T-helper 17 cell (primary cell): ENCODE results near the gene ACP1. TPM values are rescaled to one million over a fixed set of nuclear protein-coding genes. Genes with fewer than 3 reads are reported as not detected.

Source experiments
- ATAC-seq: fragments of 150-1000 bp; cut with Tn5 transposase; 2 replicates; pipeline ENCODE4 v1.10.0; 2021; ENCODE audit warnings: mild to moderate bottlenecking, moderate library complexity
- DNase-seq, 3 donors: peaks; one replicate each; pipeline versions ENCODE4 v3.0.0 to v3.0.0-alpha.2; 2020 to 2021
- H3K9me3 ChIP-seq: one replicate; pipeline ENCODE4 v1.7.0; 2013; ENCODE audit warnings: low read length, mild to moderate bottlenecking; ENCODE audit not compliant: control insufficient read depth, poor library complexity, severe bottlenecking
- H3K27ac Mint-ChIP-seq: one replicate; pipeline ENCODE4 v1.8.0; 2022; ENCODE audit warnings: mild to moderate bottlenecking, moderate library complexity, mixed read lengths
- H3K27me3 Mint-ChIP-seq: one replicate; pipeline ENCODE4 v1.8.0; 2022; ENCODE audit warnings: mixed read lengths
- H3K36me3 Mint-ChIP-seq: one replicate; pipeline ENCODE4 v1.8.0; 2022; ENCODE audit warnings: low read depth, mixed read lengths
- H3K4me1 Mint-ChIP-seq: one replicate; pipeline ENCODE4 v1.8.0; 2022; ENCODE audit warnings: mild to moderate bottlenecking, mixed read lengths
- H3K4me3 Mint-ChIP-seq: one replicate; pipeline ENCODE4 v1.8.0; 2022; ENCODE audit warnings: mild to moderate bottlenecking, moderate library complexity, mixed read lengths
- total RNA-seq, 4 donors: library from RNA in 2 of 4; stranded (reverse) in 2 of 4; gene quantifications; one replicate each; pipeline ENCODE4 v1.2.3 and lab custom pipeline; 2022 to 2026

Gene ACP1
- total RNA-seq, 2 donors from 2014 or later, result 71.2 to 87.2 TPM

DNA sequence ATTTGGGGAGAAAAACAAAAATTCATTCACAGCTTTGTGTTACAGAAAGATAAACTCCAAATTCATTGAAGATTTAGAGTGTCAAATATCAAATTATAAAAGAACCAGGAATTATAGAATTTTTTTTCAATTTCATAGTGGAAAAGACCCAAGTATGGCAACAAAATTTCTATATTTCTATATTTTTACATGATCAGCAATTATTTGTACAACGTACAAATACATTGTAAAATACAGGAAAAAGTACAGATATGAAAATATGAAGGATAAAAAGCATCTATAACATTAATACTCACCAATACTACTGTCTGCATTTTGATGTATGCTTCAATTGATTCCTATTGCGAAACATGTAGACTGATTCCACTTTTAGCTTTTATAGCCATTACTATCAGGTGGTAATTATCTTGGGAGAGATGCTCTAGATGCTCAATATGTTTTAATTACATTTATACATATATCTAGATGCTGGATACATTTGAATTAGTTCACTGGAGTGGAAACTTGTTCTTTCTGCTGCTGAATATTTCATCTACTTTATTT lies 4.9 kb upstream of the ACP1 start:
- Mint-ChIP-seq H3K4me3 (no peak overlapping the region), H3K27ac (no peak overlapping the region), H3K4me1 (peaks cover 7% of the 10 kb centered on the region), H3K36me3 (no peaks in the 10 kb centered on the region), H3K27me3 (no peaks in the 10 kb centered on the region)
- ATAC-seq (no peak), DNase-seq (no peak)
- H3K9me3 ChIP-seq, result peaks cover 3% of the 10 kb centered on the region

DNA sequence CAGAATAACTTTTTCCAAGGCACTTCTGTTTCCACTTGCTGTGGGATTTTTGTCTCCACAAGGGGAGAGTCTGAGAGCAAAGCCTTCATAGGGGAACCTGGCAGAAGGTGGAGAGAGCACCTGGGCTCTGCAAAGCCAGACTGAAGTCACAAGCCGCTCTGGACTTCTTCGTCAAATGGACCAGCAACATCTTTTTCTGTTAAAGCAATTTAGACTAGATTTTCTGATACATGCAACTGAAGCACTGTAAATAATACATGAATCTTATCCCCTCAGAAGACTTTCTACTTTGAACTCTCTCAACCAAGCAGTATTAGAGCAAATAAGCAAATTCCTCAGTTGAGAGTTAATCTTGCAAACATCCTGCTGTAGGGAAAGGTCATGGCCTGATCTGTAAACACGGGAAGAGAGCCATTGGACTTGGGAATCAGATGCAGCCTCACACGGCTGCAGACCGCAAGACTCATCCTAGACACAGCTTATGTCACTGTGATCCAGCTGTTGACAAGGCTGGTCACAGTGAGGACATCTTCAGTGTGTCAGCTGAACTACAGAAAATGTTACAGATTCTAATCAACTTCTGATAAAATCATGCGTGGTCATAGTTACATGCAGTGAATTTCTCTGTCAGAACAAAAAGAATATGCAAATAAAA lies 4.1 kb upstream of the ACP1 start:
- Mint-ChIP-seq H3K36me3 (no peaks in the 10 kb centered on the region), H3K27me3 (no peaks in the 10 kb centered on the region), H3K27ac (no peak overlapping the region), H3K4me3 (no peak overlapping the region), H3K4me1 (peaks cover 7% of the 10 kb centered on the region)
- H3K9me3 ChIP-seq, result peaks cover 3% of the 10 kb centered on the region
- no peak for DNase-seq
- ATAC-seq, result no peak

DNA sequence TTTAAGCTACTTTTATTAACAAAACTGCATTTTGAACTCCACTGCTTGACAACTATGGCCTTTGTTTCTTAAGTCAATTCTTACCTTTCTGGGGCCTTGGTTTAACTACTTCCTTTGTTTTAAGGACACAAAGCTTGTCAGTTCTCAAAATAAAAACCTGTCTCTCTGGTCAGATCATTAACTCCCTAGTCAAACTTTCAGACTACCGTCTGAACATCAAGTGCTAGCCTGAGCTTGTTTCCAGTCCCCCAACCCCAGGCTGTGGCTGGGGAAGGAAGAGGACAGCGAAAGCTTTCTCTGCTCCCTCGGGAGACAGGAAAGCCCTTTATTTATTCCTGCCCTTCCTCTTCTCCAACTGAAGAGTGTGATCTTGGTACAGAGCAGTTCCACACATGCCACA lies 2.6 kb upstream of the ACP1 start:
- peaks cover 12% of the 10 kb centered on the region for H3K4me1 Mint-ChIP-seq
- no peaks in the 10 kb centered on the region for H3K36me3 Mint-ChIP-seq
- DNase-seq (no peak), ATAC-seq (no peak)
- no peaks in the 10 kb centered on the region for H3K27me3 Mint-ChIP-seq
- peak overlapping the region; percentile 19 for H3K4me3 Mint-ChIP-seq
- peaks cover 3% of the 10 kb centered on the region for H3K9me3 ChIP-seq
- peak overlapping the region; percentile 90 for H3K27ac Mint-ChIP-seq

DNA sequence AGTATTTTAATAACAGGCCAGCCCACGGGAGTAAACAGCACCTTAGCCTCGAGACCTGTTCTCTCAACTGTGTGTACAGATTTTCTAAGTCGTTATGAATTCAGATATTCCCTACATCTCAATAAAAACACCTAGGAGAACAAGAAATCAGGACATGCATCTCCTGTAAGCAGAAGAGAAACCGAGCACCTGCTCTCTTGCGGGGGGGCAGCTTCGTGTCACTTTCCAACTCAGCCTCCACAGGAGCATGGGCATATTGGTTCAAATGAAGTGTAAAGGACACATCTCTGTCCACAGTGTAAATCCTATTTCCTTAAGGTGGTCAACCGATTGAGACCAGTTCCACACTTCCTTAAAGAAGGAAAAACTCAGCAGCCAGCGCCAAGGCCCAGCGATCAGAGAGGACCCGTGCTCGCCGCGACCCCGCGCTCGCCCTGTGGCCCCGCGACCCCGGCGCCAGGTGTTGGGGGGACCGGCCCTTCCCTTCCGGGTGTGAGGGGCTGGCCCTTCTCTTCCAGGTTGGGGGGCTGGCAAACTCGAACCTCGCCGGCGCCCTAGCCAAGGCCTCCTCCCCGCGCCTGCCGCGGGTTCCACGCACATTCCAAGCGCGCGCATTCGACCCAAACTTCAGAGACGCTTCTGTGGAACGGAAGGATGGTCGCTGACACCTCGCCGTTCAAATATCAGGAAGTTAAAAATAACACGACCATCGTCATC lies 1.6 kb upstream of the ACP1 start:
- Mint-ChIP-seq H3K27me3 (no peaks in the 10 kb centered on the region), H3K4me1 (peaks cover 15% of the 10 kb centered on the region), H3K4me3 (peak overlapping the region; percentile 92), H3K36me3 (no peaks in the 10 kb centered on the region), H3K27ac (peak overlapping the region; percentile 90)
- no peak for ATAC-seq
- H3K9me3 ChIP-seq, result no peaks in the 10 kb centered on the region
- DNase-seq, result peak in 1 of 3 donors; percentile 15

DNA sequence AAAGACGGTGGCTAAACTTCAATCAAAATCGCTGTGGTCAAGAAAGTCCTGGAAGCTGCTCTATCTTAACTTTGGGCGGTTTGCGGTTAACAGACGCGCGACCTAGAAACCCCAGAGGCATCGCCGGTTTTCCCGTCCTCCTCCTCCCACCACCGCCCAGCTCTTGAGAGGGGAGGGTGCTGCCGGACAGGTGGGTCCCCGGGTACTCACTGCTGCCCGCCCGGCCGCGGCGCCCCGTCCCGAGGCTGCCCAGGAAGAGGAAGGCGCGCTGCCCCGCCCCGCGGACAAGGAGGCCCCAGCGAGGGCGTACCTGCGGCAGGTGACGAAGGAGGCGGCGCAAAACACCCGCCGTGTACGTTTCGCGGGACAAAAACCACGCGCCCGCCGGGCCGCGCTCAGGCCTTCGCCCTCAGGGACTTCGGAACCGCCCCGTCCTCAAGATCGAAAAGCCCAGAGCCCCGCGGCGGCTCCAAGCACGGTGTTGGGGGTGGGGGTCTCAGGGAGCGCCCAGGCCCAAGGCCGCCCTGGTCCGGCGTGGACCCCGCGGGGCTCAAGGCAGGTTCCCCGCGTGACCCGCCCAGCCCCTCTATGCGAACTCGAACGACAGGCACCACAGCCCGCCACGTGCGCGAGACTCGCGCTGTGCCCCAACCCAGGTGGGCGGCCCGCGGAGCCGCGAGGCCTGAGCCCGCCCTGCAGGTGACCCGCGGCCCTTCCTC lies 814 bp upstream of the ACP1 start, which contains the start of gene SH3YL1:
SH3YL1 (minus strand) TSS at position 259 of the 719 bp plus-strand sequence; CDS start at position 211, 48 bp downstream.
- DNase-seq (peak; percentile 47 to 61 (median 59)), ATAC-seq (peak; percentile 46)
- Mint-ChIP-seq H3K36me3 (no peaks in the 10 kb centered on the region), H3K4me3 (peak within 1 kb of the TSS; percentile 92), H3K4me1 (peaks cover 18% of the 10 kb centered on the region), H3K27me3 (no peaks in the 10 kb centered on the region), H3K27ac (peak within 1 kb of the TSS; percentile 90)
- H3K9me3 ChIP-seq, result no peaks in the 10 kb centered on the region

DNA sequence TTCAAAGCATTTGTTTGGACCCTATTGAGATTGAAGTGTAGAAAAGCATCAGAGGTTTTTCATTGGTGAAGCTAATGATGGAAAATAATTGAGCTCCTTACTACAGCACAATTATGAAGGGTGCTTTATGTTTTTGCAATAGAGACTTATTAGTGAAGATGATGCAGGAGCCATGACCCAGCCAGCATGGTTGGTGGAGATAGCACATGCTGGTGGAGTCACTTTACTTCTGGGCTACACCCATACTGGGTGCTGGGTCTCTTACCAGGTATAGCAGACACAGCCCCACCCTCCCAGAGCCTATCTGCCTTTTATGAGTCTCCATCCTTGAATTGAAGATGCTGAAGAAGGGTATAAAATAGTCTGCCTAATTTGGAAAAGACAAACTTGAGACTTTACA lies 3.6 kb downstream of the ACP1 start:
- DNase-seq, result no peak
- no peaks in the 10 kb centered on the region for H3K27me3 Mint-ChIP-seq
- H3K4me3 Mint-ChIP-seq, result no peak overlapping the region
- H3K4me1 Mint-ChIP-seq, result peaks cover 38% of the 10 kb centered on the region
- H3K9me3 ChIP-seq, result no peaks in the 10 kb centered on the region
- ATAC-seq, result no peak
- H3K36me3 Mint-ChIP-seq, result peaks cover 7% of the 10 kb centered on the region
- no peak overlapping the region for H3K27ac Mint-ChIP-seq

DNA sequence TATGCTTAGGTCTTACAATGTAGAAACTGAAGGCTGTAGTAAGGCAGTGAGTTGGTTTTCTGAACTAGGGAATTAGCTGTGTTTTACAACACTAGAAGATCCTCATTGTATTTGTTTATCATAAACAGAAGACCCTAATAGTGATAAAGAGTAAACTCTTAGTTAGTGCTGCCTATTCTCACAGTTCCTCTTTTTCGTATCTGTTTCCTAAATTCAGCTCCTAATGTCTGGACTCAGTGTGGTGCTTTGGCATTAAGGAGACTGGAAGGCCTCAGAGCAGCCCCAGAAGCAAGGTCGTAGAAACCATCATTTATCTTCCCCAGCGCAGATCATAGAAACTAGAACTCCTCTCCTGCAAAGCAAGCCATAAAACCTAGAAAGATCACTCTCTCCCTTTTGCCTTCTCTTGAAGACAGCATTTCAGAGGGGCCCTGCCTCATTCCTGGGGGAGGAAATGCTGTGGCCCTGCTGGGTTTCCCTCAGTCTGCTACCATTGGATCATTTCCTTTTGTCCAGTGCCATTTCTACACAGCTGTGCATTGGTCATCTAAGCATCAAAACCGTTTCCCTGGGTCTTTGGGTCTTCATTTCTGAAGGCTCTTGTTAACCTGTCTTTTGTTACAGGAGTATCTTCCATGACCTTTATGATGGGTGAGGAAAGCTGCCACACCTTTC lies 4.7 kb downstream of the ACP1 start:
- H3K27ac Mint-ChIP-seq, result no peak overlapping the region
- no peak overlapping the region for H3K4me3 Mint-ChIP-seq
- H3K36me3 Mint-ChIP-seq, result peaks cover 9% of the 10 kb centered on the region
- H3K9me3 ChIP-seq, result no peaks in the 10 kb centered on the region
- ATAC-seq, result no peak
- H3K27me3 Mint-ChIP-seq, result no peaks in the 10 kb centered on the region
- peaks cover 36% of the 10 kb centered on the region for H3K4me1 Mint-ChIP-seq
- DNase-seq, result no peak

DNA sequence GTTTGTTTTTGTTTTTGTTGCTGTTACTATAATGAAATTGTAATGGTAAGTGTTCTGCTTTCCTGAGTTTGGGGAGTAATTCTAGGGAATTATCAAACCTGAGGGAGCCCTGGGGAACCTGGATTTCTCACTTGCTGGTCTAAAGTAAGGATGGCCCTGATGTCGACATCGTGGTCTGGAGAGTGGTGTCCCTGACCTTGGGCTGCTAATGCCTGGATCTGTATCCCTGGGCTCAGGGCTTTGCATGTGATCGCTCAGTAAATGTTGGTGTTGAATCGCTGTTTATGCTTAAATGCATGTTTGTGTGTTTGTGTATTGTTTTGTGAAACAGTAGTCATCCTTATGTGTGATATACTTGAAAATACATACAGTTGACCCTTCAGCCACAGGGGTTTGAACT lies 6.1 kb downstream of the ACP1 start:
- Mint-ChIP-seq H3K4me1 (peaks cover 32% of the 10 kb centered on the region), H3K4me3 (no peak overlapping the region), H3K27ac (no peak overlapping the region), H3K27me3 (no peaks in the 10 kb centered on the region), H3K36me3 (peaks cover 11% of the 10 kb centered on the region)
- DNase-seq (no peak), ATAC-seq (no peak)
- no peaks in the 10 kb centered on the region for H3K9me3 ChIP-seq

DNA sequence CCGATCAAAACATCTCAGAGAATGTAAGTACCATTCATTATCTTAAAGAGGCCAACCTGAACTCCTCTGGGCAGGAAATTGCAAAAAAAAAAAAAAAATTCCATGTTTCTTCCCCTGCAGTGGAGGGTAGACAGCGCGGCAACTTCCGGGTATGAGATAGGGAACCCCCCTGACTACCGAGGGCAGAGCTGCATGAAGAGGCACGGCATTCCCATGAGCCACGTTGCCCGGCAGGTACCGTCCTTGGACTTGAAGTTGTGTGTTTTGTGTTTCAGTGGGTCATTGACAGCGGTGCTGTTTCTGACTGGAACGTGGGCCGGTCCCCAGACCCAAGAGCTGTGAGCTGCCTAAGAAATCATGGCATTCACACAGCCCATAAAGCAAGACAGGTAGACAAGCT lies 7.2 kb downstream of the ACP1 start:
- H3K36me3 Mint-ChIP-seq, result peaks cover 11% of the 10 kb centered on the region
- no peaks in the 10 kb centered on the region for H3K27me3 Mint-ChIP-seq
- ATAC-seq, result no peak

DNA sequence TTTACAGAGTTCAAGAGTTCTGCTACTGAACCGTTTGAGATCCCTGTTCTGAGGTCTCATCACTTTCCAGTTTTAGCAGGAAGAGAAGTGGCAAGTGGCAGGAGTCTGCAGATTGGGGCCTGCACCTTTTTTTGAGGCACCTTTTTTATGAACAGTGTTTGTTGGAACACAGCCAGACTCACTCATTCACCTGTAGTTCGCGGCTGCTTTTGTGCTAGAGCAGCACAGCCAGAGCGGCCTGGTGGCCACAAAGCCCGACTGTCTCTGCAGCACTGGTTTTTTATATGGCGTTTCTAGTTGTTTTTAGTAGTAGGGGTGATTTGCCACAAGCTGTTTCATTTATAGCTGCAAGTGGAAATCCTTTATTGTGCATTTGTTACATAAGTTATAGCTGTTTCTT lies 8.6 kb downstream of the ACP1 start:
- H3K9me3 ChIP-seq, result no peaks in the 10 kb centered on the region
- Mint-ChIP-seq H3K36me3 (peaks cover 17% of the 10 kb centered on the region), H3K27ac (no peak overlapping the region), H3K4me3 (no peak overlapping the region), H3K27me3 (no peaks in the 10 kb centered on the region), H3K4me1 (peaks cover 27% of the 10 kb centered on the region)
- ATAC-seq (no peak), DNase-seq (no peak)

More for the DNA sequence above, 7.2 kb downstream of the ACP1 start:
- H3K4me1 Mint-ChIP-seq, result peaks cover 32% of the 10 kb centered on the region
- no peak overlapping the region for H3K27ac Mint-ChIP-seq
- DNase-seq, result no peak
- H3K4me3 Mint-ChIP-seq, result no peak overlapping the region
- no peaks in the 10 kb centered on the region for H3K9me3 ChIP-seq

DNA sequence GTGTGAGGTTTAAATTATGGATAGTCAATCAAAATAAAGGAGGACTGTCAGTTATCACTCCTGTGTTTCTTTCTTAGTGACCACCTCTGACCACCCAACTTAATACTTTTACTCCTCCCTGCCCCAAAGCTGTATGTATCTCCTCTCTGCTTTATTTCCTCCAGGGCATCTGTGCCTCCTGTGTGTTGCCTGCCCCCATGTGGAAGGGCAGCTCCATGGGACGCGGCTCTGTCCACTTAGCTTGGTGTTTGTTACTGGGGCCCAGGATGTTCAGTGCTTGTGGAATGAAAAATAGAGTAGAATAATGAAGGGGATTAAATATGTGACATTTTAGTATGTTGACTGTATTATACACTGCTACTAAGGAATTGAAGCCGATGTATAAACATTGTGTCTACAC lies 9.8 kb downstream of the ACP1 start:
- DNase-seq (no peak), ATAC-seq (no peak)
- Mint-ChIP-seq H3K4me3 (peak overlapping the region; percentile 64), H3K27me3 (no peaks in the 10 kb centered on the region), H3K27ac (peak overlapping the region; percentile 34), H3K4me1 (peaks cover 23% of the 10 kb centered on the region), H3K36me3 (peaks cover 16% of the 10 kb centered on the region)
- no peaks in the 10 kb centered on the region for H3K9me3 ChIP-seq

DNA sequence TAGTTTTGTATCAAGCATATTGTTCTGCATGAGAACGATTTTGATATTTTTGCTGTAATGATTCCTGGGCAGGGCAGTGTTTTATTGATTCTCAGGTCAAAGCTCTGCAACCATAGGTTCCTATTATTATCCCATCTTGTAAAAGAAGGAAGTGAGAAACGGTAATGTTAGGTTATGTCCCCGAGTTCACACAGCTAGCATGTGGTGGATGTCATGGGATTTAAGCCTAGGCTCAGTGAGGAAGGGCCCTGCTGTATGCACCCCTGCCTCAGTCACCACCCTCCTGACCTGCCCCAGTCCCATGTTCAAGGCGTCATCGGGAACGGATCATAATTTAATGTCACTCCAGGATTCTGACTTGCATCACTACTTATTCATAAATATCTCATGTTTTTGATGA lies 10.7 kb downstream of the ACP1 start:
- no peak overlapping the region for H3K27ac Mint-ChIP-seq
- H3K36me3 Mint-ChIP-seq, result peaks cover 17% of the 10 kb centered on the region
- H3K4me3 Mint-ChIP-seq, result no peak overlapping the region

More for the DNA sequence above, 10.7 kb downstream of the ACP1 start:
- ATAC-seq (no peak), DNase-seq (no peak)
- H3K27me3 Mint-ChIP-seq, result no peaks in the 10 kb centered on the region
- peaks cover 14% of the 10 kb centered on the region for H3K4me1 Mint-ChIP-seq
- H3K9me3 ChIP-seq, result no peaks in the 10 kb centered on the region
